ENCODE measurements around the gene CXCR3. TPM values are rescaled to one million over a fixed set of nuclear protein-coding genes. Genes with fewer than 3 reads are reported as not detected.

The CXCR3 gene
- total RNA-seq, 2 experiments from 2014 or later = 19.5 to 22.0 TPM

- POLR2A ChIA-PET = interaction anchor here (0.7 to 2.5 kb wide), 6 partner anchors 14 to 924 kb away, joined by 3 to 12 read pairs (median 7); partner anchors contain the start of gene OGT
- Mint-ChIP-seq H3K4me3 (peak overlapping the region; percentile 51), H3K9me3 (no peaks in the 10 kb centered on the region), H3K36me3 (ENCODE audit: low read depth) (peaks cover 11% of the 10 kb centered on the region), H3K27me3 (no peaks in the 10 kb centered on the region), H3K27ac (peak overlapping the region; percentile 92), H3K4me1 (ENCODE audit: low read depth) (peaks cover 60% of the 10 kb centered on the region)
- H3K36me3 ChIP-seq (ENCODE audit: insufficient read depth, low read length) = no peaks in the 10 kb centered on the region
- H3K9me3 ChIP-seq (ENCODE audit: control insufficient read depth in 1 of 2, insufficient read depth in 1 of 2, low read length in 2 of 2) = no peaks in the 10 kb centered on the region
- H3K27ac ChIP-seq (ENCODE audit: low read depth in 1 of 2, low read length in 2 of 2) = peak overlapping the region; percentile 54 to 71
- CTCF ChIA-PET = interaction anchor here (0.7 to 2.1 kb wide), 7 partner anchors 9 to 654 kb away, joined by 3 to 11 read pairs (median 3); partner anchors contain the start of genes OGT and RPS4X
- H3K4me1 ChIP-seq (ENCODE audit: insufficient read depth, low read length) = peaks cover 83% of the 10 kb centered on the region
- peak; percentile 36 to 90 (median 48) for DNase-seq
- ATAC-seq (ENCODE audit: poor library complexity) = peak; percentile 57
- no peaks in the 10 kb centered on the region for H3K27me3 ChIP-seq (ENCODE audit: control insufficient read depth in 1 of 2, insufficient read depth in 2 of 2, low read length in 2 of 2)
- intact Hi-C loops (cut with DNase I, micrococcal nuclease) = no loop called here
- TF ChIP-seq, protein P1, sequence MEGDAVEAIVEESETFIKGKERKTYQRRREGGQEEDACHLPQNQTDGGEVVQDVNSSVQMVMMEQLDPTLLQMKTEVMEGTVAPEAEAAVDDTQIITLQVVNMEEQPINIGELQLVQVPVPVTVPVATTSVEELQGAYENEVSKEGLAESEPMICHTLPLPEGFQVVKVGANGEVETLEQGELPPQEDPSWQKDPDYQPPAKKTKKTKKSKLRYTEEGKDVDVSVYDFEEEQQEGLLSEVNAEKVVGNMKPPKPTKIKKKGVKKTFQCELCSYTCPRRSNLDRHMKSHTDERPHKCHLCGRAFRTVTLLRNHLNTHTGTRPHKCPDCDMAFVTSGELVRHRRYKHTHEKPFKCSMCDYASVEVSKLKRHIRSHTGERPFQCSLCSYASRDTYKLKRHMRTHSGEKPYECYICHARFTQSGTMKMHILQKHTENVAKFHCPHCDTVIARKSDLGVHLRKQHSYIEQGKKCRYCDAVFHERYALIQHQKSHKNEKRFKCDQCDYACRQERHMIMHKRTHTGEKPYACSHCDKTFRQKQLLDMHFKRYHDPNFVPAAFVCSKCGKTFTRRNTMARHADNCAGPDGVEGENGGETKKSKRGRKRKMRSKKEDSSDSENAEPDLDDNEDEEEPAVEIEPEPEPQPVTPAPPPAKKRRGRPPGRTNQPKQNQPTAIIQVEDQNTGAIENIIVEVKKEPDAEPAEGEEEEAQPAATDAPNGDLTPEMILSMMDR (IDR thresholded peaks at IDR 0.05) = no peak
- H3K4me3 ChIP-seq (ENCODE audit: low read length) = peak overlapping the region; percentile 19
Measured at GRCh38 chrX:71622576-71623450, 4.5 kb upstream of the CXCR3 start.

GRCh38 chrX:71622032-71622575, 3.8 kb upstream of the CXCR3 start:
- intact Hi-C loops (cut with DNase I, micrococcal nuclease) = no loop called here
- TF ChIP-seq, protein P1 (IDR thresholded peaks at IDR 0.05) = no peak
- H3K27ac Mint-ChIP-seq = peak overlapping the region; percentile 92
- Histone ChIP-seq H3K36me3 (ENCODE audit: insufficient read depth, low read length) (peaks cover 1% of the 10 kb centered on the region), H3K27ac (ENCODE audit: low read depth in 1 of 2, low read length in 2 of 2) (peak overlapping the region; percentile 21 to 58), H3K4me1 (ENCODE audit: insufficient read depth, low read length) (peaks cover 86% of the 10 kb centered on the region), H3K27me3 (ENCODE audit: control insufficient read depth in 1 of 2, insufficient read depth in 2 of 2, low read length in 2 of 2) (no peaks in the 10 kb centered on the region), H3K9me3 (ENCODE audit: control insufficient read depth in 1 of 2, insufficient read depth in 1 of 2, low read length in 2 of 2) (no peaks in the 10 kb centered on the region), H3K4me3 (ENCODE audit: low read length) (no peak overlapping the region)
- H3K36me3 Mint-ChIP-seq (ENCODE audit: low read depth) = peaks cover 11% of the 10 kb centered on the region
- DNase-seq (no peak), ATAC-seq (ENCODE audit: poor library complexity) (peak; percentile 2)
- H3K27me3 Mint-ChIP-seq = no peaks in the 10 kb centered on the region
- CTCF ChIA-PET = interaction anchor here (0.5 to 2.1 kb wide), 6 partner anchors 16 to 655 kb away, joined by 3 to 11 read pairs (median 3); partner anchors contain the start of genes OGT and RPS4X
- H3K9me3 Mint-ChIP-seq = no peaks in the 10 kb centered on the region
- H3K4me3 Mint-ChIP-seq = no peak overlapping the region
- peaks cover 62% of the 10 kb centered on the region for H3K4me1 Mint-ChIP-seq (ENCODE audit: low read depth)
- POLR2A ChIA-PET = interaction anchor here (0.7 to 2.5 kb wide), 5 partner anchors 9 to 90 kb away, joined by 3 to 12 read pairs (median 6); partner anchors contain the start of gene OGT

DNA sequence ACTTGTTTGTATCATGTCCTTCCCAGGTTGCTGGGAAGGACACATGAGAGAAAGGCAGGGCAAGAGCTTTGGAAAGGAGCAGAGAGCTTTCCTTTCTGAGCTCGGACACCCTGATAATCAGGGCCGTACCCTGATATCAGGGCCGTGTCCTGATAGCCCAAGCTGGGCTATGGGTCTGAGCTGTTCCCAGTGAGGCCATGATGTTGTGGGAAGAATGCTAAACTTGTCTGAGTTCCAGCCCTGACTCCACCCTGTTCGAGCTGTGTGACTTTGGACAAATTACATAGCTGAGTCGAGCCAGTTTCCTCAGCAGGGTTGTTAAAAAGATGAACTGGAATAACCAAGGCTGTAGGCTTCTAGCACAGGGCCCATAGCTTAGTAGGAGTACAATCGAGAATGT, 3.3 kb upstream of the CXCR3 start:
- peak overlapping the region in 1 of 2 donors; percentile 58 for H3K27ac ChIP-seq (ENCODE audit: low read depth in 1 of 2, low read length in 2 of 2)
- peaks cover 11% of the 10 kb centered on the region for H3K36me3 Mint-ChIP-seq (ENCODE audit: low read depth)

More for the DNA sequence above, 3.3 kb upstream of the CXCR3 start:
- ChIA-PET CTCF (interaction anchor here (0.5 to 1.3 kb wide), 2 partner anchors 89 to 150 kb away, joined by 3 read pairs; partner anchors contain the start of gene OGT), POLR2A (interaction anchor here (0.7 to 2.5 kb wide), 5 partner anchors 9 to 89 kb away, joined by 3 to 12 read pairs (median 5); partner anchors contain the start of gene OGT)
- DNase-seq = peak in 1 of 14 experiments; percentile 7
- TF ChIP-seq, protein P1 (IDR thresholded peaks at IDR 0.05) = no peak
- Mint-ChIP-seq H3K27me3 (no peaks in the 10 kb centered on the region), H3K4me3 (peak overlapping the region; percentile 42), H3K27ac (peak overlapping the region; percentile 92), H3K9me3 (no peaks in the 10 kb centered on the region), H3K4me1 (ENCODE audit: low read depth) (peaks cover 62% of the 10 kb centered on the region)
- Histone ChIP-seq H3K9me3 (ENCODE audit: control insufficient read depth in 1 of 2, insufficient read depth in 1 of 2, low read length in 2 of 2) (no peaks in the 10 kb centered on the region), H3K4me1 (ENCODE audit: insufficient read depth, low read length) (peaks cover 85% of the 10 kb centered on the region), H3K27me3 (ENCODE audit: control insufficient read depth in 1 of 2, insufficient read depth in 2 of 2, low read length in 2 of 2) (no peaks in the 10 kb centered on the region), H3K4me3 (ENCODE audit: low read length) (no peak overlapping the region), H3K36me3 (ENCODE audit: insufficient read depth, low read length) (peaks cover 6% of the 10 kb centered on the region)
- intact Hi-C loops (cut with DNase I, micrococcal nuclease) = no loop called here
- no peak for ATAC-seq (ENCODE audit: poor library complexity)
